GM12878 (cell line): Measurements from ENCODE around the gene PRRT1.

ENCODE experiments used
- ATF7 ChIP-seq: fragments of 450-650 bp; IDR thresholded peaks from 2 replicates; pipeline ENCODE4 v1.6.1; 2016; ENCODE audit warnings: low read depth, mild to moderate bottlenecking
- GABPA ChIP-seq: IDR thresholded peaks from 2 replicates; pipeline ENCODE4 v1.6.1; 2014; ENCODE audit warnings: antibody characterized with exemption, low read depth, mild to moderate bottlenecking, inconsistent platforms
- POLR2A ChIP-seq: IDR thresholded peaks from 2 replicates; pipeline ENCODE4 v1.6.1; 2011; ENCODE audit warnings: low read depth, mild to moderate bottlenecking, low read length
- POLR2AphosphoS5 ChIP-seq: IDR thresholded peaks from 2 replicates; pipeline ENCODE4 v1.6.1; 2011; ENCODE audit warnings: mild to moderate bottlenecking, low read length, inconsistent platforms
- RAD51 ChIP-seq: fragments of 450-650 bp; IDR thresholded peaks from 2 replicates; pipeline ENCODE4 v1.6.1; 2016; ENCODE audit warnings: moderate library complexity, mild to moderate bottlenecking, inconsistent platforms
- RFX5 ChIP-seq: IDR thresholded peaks from 2 replicates; pipeline ENCODE4 v1.6.1; 2011; ENCODE audit warnings: low read depth, low read length, improper control_type of control experiment
- TF ChIP-seq, protein P1 (sequence below): IDR thresholded peaks from 2 replicates; pipeline ENCODE4 v1.6.1; 2011; ENCODE audit warnings: mild to moderate bottlenecking, low read depth, low read length, moderate library complexity; ENCODE audit not compliant: insufficient replicate concordance
- TF ChIP-seq, protein P2 (sequence below): fragments of 450-650 bp; IDR thresholded peaks from 2 replicates; pipeline ENCODE4 v1.6.1; 2017; ENCODE audit warnings: mild to moderate bottlenecking, moderate library complexity

DNA sequence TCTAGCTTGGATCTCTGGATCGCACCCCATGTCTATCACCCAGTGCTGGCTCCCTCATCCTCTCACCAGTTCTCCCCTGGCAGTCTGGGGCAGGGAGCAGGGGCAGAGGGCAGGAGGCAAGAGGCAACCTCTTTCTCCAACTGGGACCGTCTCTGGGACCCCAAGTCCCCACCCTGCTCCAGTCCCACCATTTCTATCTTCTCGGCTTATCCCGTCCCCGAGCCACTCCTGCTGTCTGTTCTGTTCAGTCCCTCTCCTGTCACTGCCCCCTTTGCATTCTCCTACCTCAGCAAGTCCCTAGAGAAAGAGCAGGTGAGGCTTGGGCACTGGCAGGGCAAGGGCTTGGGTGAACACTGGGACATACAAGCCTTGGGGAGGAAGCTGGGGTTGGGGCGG lies 42.0 kb downstream of the PRRT1 start:
- TF ChIP-seq GABPA, result no peak
- TF ChIP-seq RFX5, result no peak
- no peak for TF ChIP-seq POLR2A
- TF ChIP-seq, protein P1, sequence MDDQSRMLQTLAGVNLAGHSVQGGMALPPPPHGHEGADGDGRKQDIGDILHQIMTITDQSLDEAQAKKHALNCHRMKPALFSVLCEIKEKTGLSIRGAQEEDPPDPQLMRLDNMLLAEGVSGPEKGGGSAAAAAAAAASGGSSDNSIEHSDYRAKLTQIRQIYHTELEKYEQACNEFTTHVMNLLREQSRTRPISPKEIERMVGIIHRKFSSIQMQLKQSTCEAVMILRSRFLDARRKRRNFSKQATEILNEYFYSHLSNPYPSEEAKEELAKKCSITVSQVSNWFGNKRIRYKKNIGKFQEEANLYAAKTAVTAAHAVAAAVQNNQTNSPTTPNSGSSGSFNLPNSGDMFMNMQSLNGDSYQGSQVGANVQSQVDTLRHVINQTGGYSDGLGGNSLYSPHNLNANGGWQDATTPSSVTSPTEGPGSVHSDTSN, result no peak
- no peak for TF ChIP-seq RAD51
- TF ChIP-seq, protein P2, sequence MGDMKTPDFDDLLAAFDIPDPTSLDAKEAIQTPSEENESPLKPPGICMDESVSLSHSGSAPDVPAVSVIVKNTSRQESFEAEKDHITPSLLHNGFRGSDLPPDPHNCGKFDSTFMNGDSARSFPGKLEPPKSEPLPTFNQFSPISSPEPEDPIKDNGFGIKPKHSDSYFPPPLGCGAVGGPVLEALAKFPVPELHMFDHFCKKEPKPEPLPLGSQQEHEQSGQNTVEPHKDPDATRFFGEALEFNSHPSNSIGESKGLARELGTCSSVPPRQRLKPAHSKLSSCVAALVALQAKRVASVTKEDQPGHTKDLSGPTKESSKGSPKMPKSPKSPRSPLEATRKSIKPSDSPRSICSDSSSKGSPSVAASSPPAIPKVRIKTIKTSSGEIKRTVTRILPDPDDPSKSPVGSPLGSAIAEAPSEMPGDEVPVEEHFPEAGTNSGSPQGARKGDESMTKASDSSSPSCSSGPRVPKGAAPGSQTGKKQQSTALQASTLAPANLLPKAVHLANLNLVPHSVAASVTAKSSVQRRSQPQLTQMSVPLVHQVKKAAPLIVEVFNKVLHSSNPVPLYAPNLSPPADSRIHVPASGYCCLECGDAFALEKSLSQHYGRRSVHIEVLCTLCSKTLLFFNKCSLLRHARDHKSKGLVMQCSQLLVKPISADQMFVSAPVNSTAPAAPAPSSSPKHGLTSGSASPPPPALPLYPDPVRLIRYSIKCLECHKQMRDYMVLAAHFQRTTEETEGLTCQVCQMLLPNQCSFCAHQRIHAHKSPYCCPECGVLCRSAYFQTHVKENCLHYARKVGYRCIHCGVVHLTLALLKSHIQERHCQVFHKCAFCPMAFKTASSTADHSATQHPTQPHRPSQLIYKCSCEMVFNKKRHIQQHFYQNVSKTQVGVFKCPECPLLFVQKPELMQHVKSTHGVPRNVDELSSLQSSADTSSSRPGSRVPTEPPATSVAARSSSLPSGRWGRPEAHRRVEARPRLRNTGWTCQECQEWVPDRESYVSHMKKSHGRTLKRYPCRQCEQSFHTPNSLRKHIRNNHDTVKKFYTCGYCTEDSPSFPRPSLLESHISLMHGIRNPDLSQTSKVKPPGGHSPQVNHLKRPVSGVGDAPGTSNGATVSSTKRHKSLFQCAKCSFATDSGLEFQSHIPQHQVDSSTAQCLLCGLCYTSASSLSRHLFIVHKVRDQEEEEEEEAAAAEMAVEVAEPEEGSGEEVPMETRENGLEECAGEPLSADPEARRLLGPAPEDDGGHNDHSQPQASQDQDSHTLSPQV, result no peak
- no peak for TF ChIP-seq ATF7
- TF ChIP-seq POLR2AphosphoS5, result no peak
